ENCODE data around the gene NUP210L. TPM values are rescaled to one million over a fixed set of nuclear protein-coding genes. Genes with fewer than 3 reads are reported as not detected.
A peak's percentile ranks its signal among the peaks of the same experiment; 100 is the strongest.

Gene NUP210L
- total and polyA plus RNA-seq, 2 of the 13 experiments (the other 11 are each of a cell fraction or from before 2014, with no cell fraction given), result not detected

DNA sequence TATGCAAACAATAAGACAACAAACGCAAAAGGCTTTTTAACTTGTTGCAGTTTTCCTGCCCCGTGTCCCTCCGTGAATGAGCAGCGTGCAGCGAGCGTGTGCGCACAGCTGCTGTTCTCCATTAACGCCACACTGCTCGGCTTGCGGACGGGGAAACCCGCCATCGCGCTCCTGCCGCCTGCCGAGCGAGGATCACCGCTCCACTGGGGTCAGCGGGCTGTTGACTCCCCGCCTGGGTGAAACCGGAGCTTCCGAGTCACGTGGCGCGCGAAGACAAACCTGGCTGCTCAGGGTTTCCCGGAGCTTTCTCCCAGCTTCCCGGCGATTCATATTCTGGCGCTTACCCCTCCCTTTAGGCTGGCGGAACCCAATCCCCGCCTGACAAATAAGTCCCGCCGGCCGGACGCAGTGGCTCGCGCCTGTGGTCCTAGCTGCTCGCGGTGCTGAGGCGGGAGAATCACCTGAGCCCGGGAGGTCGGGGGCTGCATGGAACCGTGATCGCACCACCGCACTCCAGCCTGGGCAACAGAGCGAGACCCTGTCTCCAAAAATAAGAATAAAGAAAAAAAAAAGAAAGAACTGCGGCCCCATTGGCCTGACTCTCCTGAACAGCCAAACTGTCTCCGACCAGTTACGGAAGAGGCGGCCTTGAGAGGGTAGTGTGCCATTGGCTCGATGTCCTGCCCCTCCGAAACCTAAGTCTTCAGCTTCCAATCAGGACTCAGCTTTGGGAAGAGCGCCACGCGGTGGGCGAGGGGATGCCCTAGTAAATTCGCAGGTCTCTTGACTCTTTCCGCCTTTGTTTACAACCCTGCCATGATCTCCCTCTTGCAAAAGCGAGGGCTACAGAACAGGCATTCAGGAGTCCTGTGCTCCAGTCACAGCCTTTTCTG lies 187.5 kb downstream of the NUP210L start, which contains the start of gene CREB3L4 (continued):
- peak; percentile 98 for TF ChIP-seq ZNF761 (CRISPR knock-in tag; conservative IDR thresholded peaks at IDR 0.05)
- no peak for TF ChIP-seq ZNF790 (CRISPR knock-in tag; IDR thresholded peaks at IDR 0.05; ENCODE audit: borderline replicate concordance)
- TF ChIP-seq, protein P1, sequence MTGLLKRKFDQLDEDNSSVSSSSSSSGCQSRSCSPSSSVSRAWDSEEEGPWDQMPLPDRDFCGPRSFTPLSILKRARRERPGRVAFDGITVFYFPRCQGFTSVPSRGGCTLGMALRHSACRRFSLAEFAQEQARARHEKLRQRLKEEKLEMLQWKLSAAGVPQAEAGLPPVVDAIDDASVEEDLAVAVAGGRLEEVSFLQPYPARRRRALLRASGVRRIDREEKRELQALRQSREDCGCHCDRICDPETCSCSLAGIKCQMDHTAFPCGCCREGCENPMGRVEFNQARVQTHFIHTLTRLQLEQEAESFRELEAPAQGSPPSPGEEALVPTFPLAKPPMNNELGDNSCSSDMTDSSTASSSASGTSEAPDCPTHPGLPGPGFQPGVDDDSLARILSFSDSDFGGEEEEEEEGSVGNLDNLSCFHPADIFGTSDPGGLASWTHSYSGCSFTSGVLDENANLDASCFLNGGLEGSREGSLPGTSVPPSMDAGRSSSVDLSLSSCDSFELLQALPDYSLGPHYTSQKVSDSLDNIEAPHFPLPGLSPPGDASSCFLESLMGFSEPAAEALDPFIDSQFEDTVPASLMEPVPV (CRISPR knock-in tag; IDR thresholded peaks at IDR 0.05), result peak; percentile 96
- no peak for TF ChIP-seq ZNF775 (CRISPR knock-in tag; IDR thresholded peaks at IDR 0.05; ENCODE audit: borderline replicate concordance)
- peak; percentile 93; the same call in 1 of the 2 replicates for TF ChIP-seq ZNF558 (CRISPR knock-in tag; IDR thresholded peaks at IDR 0.05; ENCODE audit: borderline replicate concordance)
- no peak for TF ChIP-seq RELA (CRISPR knock-in tag; IDR thresholded peaks at IDR 0.05)
- TF ChIP-seq ZNF10 (CRISPR knock-in tag; IDR thresholded peaks at IDR 0.05; ENCODE audit: borderline replicate concordance, low read depth), result no peak
- TF ChIP-seq ZNF614 (CRISPR knock-in tag; IDR thresholded peaks at IDR 0.05; ENCODE audit: borderline replicate concordance), result peak; percentile 30; the same call in 1 of the 2 replicates
- no peak for TF ChIP-seq KLF13 (CRISPR knock-in tag; IDR thresholded peaks at IDR 0.05)
- peak; percentile 19; the same call in 1 of the 2 replicates for TF ChIP-seq ZNF598 (CRISPR knock-in tag; IDR thresholded peaks at IDR 0.05; ENCODE audit: borderline replicate concordance)
- TF ChIP-seq DNMT1 (CRISPR knock-in tag; IDR thresholded peaks at IDR 0.05), result peak; percentile 52; the same call in 1 of the 2 replicates
- TF ChIP-seq, protein P2, sequence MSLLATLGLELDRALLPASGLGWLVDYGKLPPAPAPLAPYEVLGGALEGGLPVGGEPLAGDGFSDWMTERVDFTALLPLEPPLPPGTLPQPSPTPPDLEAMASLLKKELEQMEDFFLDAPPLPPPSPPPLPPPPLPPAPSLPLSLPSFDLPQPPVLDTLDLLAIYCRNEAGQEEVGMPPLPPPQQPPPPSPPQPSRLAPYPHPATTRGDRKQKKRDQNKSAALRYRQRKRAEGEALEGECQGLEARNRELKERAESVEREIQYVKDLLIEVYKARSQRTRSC (CRISPR knock-in tag; IDR thresholded peaks at IDR 0.05; ENCODE audit: low read depth), result peak; percentile 22; the same call in 1 of the 2 replicates
- 0 out of 2 replicates have a peak, but pooled peaks have one; percentile 12 for TF ChIP-seq ZNF644 (CRISPR knock-in tag; IDR thresholded peaks at IDR 0.05; ENCODE audit: low read depth)
- TF ChIP-seq, protein P3, sequence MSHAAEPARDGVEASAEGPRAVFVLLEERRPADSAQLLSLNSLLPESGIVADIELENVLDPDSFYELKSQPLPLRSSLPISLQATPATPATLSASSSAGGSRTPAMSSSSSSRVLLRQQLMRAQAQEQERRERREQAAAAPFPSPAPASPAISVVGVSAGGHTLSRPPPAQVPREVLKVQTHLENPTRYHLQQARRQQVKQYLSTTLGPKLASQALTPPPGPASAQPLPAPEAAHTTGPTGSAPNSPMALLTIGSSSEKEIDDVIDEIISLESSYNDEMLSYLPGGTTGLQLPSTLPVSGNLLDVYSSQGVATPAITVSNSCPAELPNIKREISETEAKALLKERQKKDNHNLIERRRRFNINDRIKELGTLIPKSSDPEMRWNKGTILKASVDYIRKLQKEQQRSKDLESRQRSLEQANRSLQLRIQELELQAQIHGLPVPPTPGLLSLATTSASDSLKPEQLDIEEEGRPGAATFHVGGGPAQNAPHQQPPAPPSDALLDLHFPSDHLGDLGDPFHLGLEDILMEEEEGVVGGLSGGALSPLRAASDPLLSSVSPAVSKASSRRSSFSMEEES (CRISPR knock-in tag; IDR thresholded peaks at IDR 0.05), result peak; percentile 92
- no peak for TF ChIP-seq REL (CRISPR knock-in tag; conservative IDR thresholded peaks at IDR 0.05)
- peak; percentile 98 for TF ChIP-seq PRMT3 (CRISPR knock-in tag; IDR thresholded peaks at IDR 0.05; ENCODE audit: borderline replicate concordance, low read depth)
- peak; percentile 74; the same call in 1 of the 2 replicates for TF ChIP-seq ZNF335 (CRISPR knock-in tag; IDR thresholded peaks at IDR 0.05)
- no peak; the same call in none of the 2 replicates for TF ChIP-seq ZIK1 (CRISPR knock-in tag; IDR thresholded peaks at IDR 0.05; ENCODE audit: borderline replicate concordance, low read depth)
- peak; percentile 85 for TF ChIP-seq YY1 (IDR thresholded peaks at IDR 0.05; ENCODE audit: insufficient read depth, insufficient replicate concordance, low read depth, low read length)
- TF ChIP-seq ZEB1 (IDR thresholded peaks at IDR 0.05; ENCODE audit: insufficient replicate concordance, low read depth), result peak; percentile 48
- peak; percentile 82 for TF ChIP-seq HNRNPLL (IDR thresholded peaks at IDR 0.05; ENCODE audit: low read depth, low read length, poor library complexity, severe bottlenecking)
- peak; percentile 55; the same call in 1 of the 2 replicates for TF ChIP-seq PBX3 (CRISPR knock-in tag; IDR thresholded peaks at IDR 0.05; ENCODE audit: borderline replicate concordance)
- TF ChIP-seq ZNF101 (CRISPR knock-in tag; IDR thresholded peaks at IDR 0.05; ENCODE audit: borderline replicate concordance, low read depth), result no peak

Data from HepG2 (cell line).